Measurements from ENCODE around the gene NRGN.

NRGN gene

GRCh38 chr11:124725719-124726105, 14.0 kb upstream of the NRGN start:
- Histone ChIP-seq H3K27ac (replicated peaks) (no peak overlapping the region), H3K4me3 (replicated peaks; ENCODE audit: insufficient read depth, low read length) (no peak overlapping the region), H3K27me3 (ENCODE audit: insufficient read depth, poor library complexity, severe bottlenecking) (peaks cover 2% of the 10 kb centered on the region)
- DNase-seq (ENCODE audit: low read depth in 1 of 2, low spot score in 1 of 2), result peak in 1 of 2 experiments; percentile 20
- TF ChIP-seq POLR2AphosphoS5 (IDR thresholded peaks at IDR 0.05; ENCODE audit: low read depth), result no peak
- no peak for TF ChIP-seq GABPA (IDR thresholded peaks at IDR 0.05; ENCODE audit: low read depth)
- no peak for TF ChIP-seq CTCF (IDR thresholded peaks at IDR 0.05; ENCODE audit: insufficient read depth, low read length)
- TF ChIP-seq REST (IDR thresholded peaks at IDR 0.05; ENCODE audit: insufficient replicate concordance, low read depth), result no peak
- no peak for TF ChIP-seq SPI1 (IDR thresholded peaks at IDR 0.05; ENCODE audit: borderline replicate concordance, low read depth)

- no peak overlapping the region for H3K27ac ChIP-seq (replicated peaks)
- no peak for DNase-seq (ENCODE audit: low read depth in 1 of 2, low spot score in 1 of 2)
- H3K27me3 ChIP-seq (ENCODE audit: insufficient read depth, poor library complexity, severe bottlenecking), result peaks cover 2% of the 10 kb centered on the region
- no peak overlapping the region for H3K4me3 ChIP-seq (replicated peaks; ENCODE audit: insufficient read depth, low read length)
- no peak for TF ChIP-seq GABPA (IDR thresholded peaks at IDR 0.05; ENCODE audit: low read depth)
- no peak for TF ChIP-seq REST (IDR thresholded peaks at IDR 0.05; ENCODE audit: insufficient replicate concordance, low read depth)
- no peak for TF ChIP-seq POLR2AphosphoS5 (IDR thresholded peaks at IDR 0.05; ENCODE audit: low read depth)
- no peak for TF ChIP-seq CTCF (IDR thresholded peaks at IDR 0.05; ENCODE audit: insufficient read depth, low read length)
- no peak for TF ChIP-seq SPI1 (IDR thresholded peaks at IDR 0.05; ENCODE audit: borderline replicate concordance, low read depth)
These were observed 12.3 kb upstream of the NRGN start for GRCh38 chr11:124727474-124727873.

- no peak for DNase-seq (ENCODE audit: low read depth in 1 of 2, low spot score in 1 of 2)
- TF ChIP-seq GABPA (IDR thresholded peaks at IDR 0.05; ENCODE audit: low read depth), result no peak
- TF ChIP-seq POLR2AphosphoS5 (IDR thresholded peaks at IDR 0.05; ENCODE audit: low read depth), result no peak
- Histone ChIP-seq H3K4me3 (replicated peaks; ENCODE audit: insufficient read depth, low read length) (no peak overlapping the region), H3K27me3 (ENCODE audit: insufficient read depth, poor library complexity, severe bottlenecking) (peaks cover 2% of the 10 kb centered on the region), H3K27ac (replicated peaks) (no peak overlapping the region)
These were observed 11.6 kb upstream of the NRGN start for GRCh38 chr11:124728134-124728533.

GRCh38 chr11:124729571-124729970, 10.2 kb upstream of the NRGN start:
- no peak for DNase-seq (ENCODE audit: low read depth in 1 of 2, low spot score in 1 of 2)
- Histone ChIP-seq H3K27ac (replicated peaks) (no peak overlapping the region), H3K27me3 (ENCODE audit: insufficient read depth, poor library complexity, severe bottlenecking) (no peaks in the 10 kb centered on the region), H3K4me3 (replicated peaks; ENCODE audit: insufficient read depth, low read length) (no peak overlapping the region)
- TF ChIP-seq POLR2AphosphoS5 (IDR thresholded peaks at IDR 0.05; ENCODE audit: low read depth), result no peak
- TF ChIP-seq CTCF (IDR thresholded peaks at IDR 0.05; ENCODE audit: insufficient read depth, low read length), result no peak
- TF ChIP-seq SPI1 (IDR thresholded peaks at IDR 0.05; ENCODE audit: borderline replicate concordance, low read depth), result no peak
- no peak for TF ChIP-seq REST (IDR thresholded peaks at IDR 0.05; ENCODE audit: insufficient replicate concordance, low read depth)
- no peak for TF ChIP-seq GABPA (IDR thresholded peaks at IDR 0.05; ENCODE audit: low read depth)
